VCaP (cell line): Measurements from ENCODE around the gene PFN4.

Experiments
- H3K27ac ChIP-seq: fragments of 450-650 bp; 2 replicates; pipeline ENCODE4 v1.5.1; 2017
- TF ChIP-seq, protein P1 (sequence below): fragments of 450-650 bp; conservative IDR thresholded peaks from 2 replicates; pipeline ENCODE4 v1.5.1; 2017; ENCODE audit warnings: mild to moderate bottlenecking, moderate library complexity

The PFN4 gene

DNA sequence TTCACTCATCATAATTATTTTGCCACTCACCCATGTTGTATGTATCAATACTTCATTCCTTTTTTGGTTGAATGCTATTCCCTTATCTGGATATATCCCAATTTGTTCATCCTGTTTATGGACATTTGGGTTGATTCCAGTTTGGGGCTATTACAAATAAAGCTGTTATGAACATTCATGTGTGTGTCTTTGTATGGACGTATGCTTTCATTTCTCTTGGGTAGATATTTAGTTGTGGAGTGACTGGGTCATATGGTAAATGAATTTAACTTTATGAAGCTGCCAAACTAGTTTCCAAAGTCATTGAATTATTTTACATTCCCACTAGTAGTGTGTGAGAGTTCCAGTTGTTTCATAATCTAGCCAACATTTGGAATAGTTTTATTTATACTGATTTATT is 2.8 kb upstream of the PFN4 start:
- H3K27ac ChIP-seq = no peak overlapping the region
- TF ChIP-seq, protein P1, sequence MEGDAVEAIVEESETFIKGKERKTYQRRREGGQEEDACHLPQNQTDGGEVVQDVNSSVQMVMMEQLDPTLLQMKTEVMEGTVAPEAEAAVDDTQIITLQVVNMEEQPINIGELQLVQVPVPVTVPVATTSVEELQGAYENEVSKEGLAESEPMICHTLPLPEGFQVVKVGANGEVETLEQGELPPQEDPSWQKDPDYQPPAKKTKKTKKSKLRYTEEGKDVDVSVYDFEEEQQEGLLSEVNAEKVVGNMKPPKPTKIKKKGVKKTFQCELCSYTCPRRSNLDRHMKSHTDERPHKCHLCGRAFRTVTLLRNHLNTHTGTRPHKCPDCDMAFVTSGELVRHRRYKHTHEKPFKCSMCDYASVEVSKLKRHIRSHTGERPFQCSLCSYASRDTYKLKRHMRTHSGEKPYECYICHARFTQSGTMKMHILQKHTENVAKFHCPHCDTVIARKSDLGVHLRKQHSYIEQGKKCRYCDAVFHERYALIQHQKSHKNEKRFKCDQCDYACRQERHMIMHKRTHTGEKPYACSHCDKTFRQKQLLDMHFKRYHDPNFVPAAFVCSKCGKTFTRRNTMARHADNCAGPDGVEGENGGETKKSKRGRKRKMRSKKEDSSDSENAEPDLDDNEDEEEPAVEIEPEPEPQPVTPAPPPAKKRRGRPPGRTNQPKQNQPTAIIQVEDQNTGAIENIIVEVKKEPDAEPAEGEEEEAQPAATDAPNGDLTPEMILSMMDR = no peak

- TF ChIP-seq, protein P1 = no peak
- peak overlapping the region; percentile 92 for H3K27ac ChIP-seq
Observed at GRCh38 chr2:24123922-24124580, 917 bp upstream of the PFN4 start.

DNA sequence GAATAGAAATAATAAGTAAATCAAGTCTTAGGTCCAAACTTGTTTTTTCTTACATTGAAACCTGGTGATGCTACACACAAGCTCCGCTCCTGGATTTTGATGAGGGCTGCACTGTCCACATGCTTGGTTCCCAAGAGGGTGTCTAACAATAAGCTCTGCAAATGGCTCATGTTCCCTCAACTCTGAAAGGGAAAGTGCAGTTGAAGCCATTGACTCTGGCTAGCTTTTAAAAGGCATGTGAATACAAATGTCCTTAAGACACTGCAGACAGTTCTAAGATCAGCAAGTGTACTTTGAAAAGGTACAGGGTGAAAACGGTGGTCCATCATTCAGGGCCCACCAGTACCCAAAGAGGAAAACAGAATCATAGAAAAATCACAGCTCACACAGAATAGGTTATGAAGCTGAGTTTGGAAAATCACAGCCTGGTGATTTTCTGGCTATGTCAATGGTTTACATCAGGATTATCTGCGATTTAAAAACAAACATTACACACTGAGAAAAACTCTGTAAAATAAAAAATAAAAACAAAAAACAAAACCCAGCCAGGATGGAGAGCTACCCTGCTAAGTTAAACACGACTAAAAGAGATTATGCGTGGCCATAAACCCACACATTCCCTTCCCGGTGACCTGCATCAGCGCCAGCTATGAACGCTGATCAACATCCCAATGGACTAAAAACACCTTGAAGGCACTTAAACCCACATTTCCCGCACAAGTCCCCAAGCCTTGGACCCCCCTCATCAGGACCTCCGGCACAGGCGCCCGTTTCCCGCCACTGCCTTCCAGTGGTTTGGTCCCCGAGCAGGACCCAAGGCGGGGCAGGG is 554 bp downstream of the PFN4 start:
- TF ChIP-seq, protein P1 = no peak
- H3K27ac ChIP-seq = peak overlapping the region; percentile 92

DNA sequence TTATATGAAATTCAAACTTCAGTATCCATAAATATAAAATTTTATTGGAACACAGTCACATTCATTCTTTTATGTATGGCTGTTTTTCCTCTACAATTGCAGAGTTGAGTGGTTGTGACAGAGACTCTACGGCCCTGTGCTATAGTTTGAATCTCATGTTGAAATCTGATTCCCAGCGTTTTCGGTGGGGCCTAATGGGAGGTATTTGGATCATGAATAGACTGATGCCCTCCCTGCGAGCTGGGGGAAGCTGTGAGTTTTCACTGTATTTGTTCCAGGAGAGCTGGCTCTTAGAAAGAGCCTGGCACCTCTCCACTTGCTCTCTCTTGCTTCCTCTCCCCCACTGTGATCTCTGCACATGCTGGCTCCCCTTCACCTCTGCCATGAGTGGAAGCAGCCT is 1.7 kb downstream of the PFN4 start:
- H3K27ac ChIP-seq = no peak overlapping the region
- TF ChIP-seq, protein P1 = no peak

DNA sequence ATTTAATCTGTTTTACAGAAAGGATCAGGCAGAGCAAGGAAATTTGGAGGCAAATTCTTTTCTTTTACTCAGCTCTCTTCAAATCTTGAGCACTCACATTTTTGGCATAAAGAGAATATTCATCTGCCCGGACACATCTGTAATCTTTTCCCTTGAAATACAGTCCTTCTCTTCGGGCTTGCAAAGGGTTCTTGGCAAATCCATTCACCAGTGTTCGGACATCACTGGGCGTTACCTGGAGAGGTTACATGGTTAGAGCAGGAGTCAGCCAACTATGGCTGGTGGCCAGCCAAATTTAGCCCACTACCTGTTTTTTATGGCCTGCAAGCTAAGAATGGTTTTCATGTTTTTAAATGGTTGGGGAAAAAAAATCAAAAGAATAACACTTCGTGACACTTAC is 2.1 kb downstream of the PFN4 start:
- H3K27ac ChIP-seq = no peak overlapping the region
- TF ChIP-seq, protein P1 = no peak

- TF ChIP-seq, protein P1 = no peak
- H3K27ac ChIP-seq = no peak overlapping the region
Observed at GRCh38 chr2:24117902-24118301, 5.2 kb downstream of the PFN4 start.

DNA sequence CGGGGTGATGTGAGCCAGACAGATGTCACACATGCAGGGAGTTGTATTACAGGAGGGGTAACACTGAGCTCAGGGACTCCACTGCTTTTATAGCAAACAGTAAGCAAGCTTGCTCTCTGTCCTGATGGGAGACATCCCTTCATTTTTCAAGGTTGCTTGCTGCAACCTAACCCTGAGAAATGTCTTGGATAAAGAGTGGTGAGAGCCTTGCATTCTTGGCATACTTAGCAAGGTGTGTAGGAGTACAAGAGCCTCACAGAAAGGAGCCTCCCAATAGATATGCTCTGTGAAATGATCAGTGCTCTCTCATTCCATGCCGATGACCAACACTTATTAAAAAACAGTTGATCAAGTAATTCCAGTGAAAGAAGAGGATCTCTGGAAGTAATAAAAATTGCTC is 8.1 kb downstream of the PFN4 start:
- TF ChIP-seq, protein P1 = no peak
- no peak overlapping the region for H3K27ac ChIP-seq
